HG03095 (cell line): ENCODE data around the gene DUOXA1.
"Not testable (repeated sequence)": the region's sequence is repeated elsewhere in the genome, so short reads cannot be mapped to it uniquely, and the experiment has no call there.

Experiments used
- ATAC-seq: cut with Tn5 transposase; IDR thresholded peaks from one replicate; pipeline ENCODE4 v1.9.1; 2021; ENCODE audit warnings: moderate library complexity; ENCODE audit not compliant: unreplicated experiment

DUOXA1 gene

GRCh38 chr15:45093013-45093412 lies 36.7 kb downstream of the DUOXA1 start:
- no peak for ATAC-seq

GRCh38 chr15:45091576-45091975 lies 38.1 kb downstream of the DUOXA1 start:
- no peak for ATAC-seq

- ATAC-seq = no peak
Measured at GRCh38 chr15:45091161-45091560, 38.5 kb downstream of the DUOXA1 start.

GRCh38 chr15:45089712-45090373 lies 39.8 kb downstream of the DUOXA1 start:
- no peak for ATAC-seq

- no peak for ATAC-seq
Measured at GRCh38 chr15:45088801-45089711, 40.6 kb downstream of the DUOXA1 start.

- no peak for ATAC-seq
Measured at GRCh38 chr15:45087513-45087912, 42.2 kb downstream of the DUOXA1 start.

- no peak for ATAC-seq
Measured at GRCh38 chr15:45084163-45084562, 45.5 kb downstream of the DUOXA1 start.

GRCh38 chr15:45083223-45083622 lies 46.5 kb downstream of the DUOXA1 start:
- ATAC-seq = no peak

GRCh38 chr15:45082412-45082811 lies 47.3 kb downstream of the DUOXA1 start:
- ATAC-seq = not testable (repeated sequence)

GRCh38 chr15:45080593-45080992 lies 49.1 kb downstream of the DUOXA1 start:
- ATAC-seq = not testable (repeated sequence)

- not testable (repeated sequence) for ATAC-seq
Measured at GRCh38 chr15:45079628-45080246, 49.9 kb downstream of the DUOXA1 start.

- ATAC-seq = not testable (repeated sequence)
Measured at GRCh38 chr15:45079201-45079600, 50.5 kb downstream of the DUOXA1 start.

GRCh38 chr15:45077391-45077790 lies 52.3 kb downstream of the DUOXA1 start:
- not testable (repeated sequence) for ATAC-seq

GRCh38 chr15:45075440-45076320 lies 54.0 kb downstream of the DUOXA1 start:
- ATAC-seq = not testable (repeated sequence)

GRCh38 chr15:45073602-45074001 lies 56.1 kb downstream of the DUOXA1 start:
- ATAC-seq = not testable (repeated sequence)

- not testable (repeated sequence) for ATAC-seq
Measured at GRCh38 chr15:45069942-45070360, 59.7 kb downstream of the DUOXA1 start.
